NCI-H1930 (cell line): ENCODE results near the gene ST8SIA4.

Experiments used
- DNase-seq, 2 experiments: peaks; one replicate each; lab custom pipeline; 2025; lab: John Stamatoyannopoulos, UW

The ST8SIA4 gene, protein sequence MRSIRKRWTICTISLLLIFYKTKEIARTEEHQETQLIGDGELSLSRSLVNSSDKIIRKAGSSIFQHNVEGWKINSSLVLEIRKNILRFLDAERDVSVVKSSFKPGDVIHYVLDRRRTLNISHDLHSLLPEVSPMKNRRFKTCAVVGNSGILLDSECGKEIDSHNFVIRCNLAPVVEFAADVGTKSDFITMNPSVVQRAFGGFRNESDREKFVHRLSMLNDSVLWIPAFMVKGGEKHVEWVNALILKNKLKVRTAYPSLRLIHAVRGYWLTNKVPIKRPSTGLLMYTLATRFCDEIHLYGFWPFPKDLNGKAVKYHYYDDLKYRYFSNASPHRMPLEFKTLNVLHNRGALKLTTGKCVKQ

DNA sequence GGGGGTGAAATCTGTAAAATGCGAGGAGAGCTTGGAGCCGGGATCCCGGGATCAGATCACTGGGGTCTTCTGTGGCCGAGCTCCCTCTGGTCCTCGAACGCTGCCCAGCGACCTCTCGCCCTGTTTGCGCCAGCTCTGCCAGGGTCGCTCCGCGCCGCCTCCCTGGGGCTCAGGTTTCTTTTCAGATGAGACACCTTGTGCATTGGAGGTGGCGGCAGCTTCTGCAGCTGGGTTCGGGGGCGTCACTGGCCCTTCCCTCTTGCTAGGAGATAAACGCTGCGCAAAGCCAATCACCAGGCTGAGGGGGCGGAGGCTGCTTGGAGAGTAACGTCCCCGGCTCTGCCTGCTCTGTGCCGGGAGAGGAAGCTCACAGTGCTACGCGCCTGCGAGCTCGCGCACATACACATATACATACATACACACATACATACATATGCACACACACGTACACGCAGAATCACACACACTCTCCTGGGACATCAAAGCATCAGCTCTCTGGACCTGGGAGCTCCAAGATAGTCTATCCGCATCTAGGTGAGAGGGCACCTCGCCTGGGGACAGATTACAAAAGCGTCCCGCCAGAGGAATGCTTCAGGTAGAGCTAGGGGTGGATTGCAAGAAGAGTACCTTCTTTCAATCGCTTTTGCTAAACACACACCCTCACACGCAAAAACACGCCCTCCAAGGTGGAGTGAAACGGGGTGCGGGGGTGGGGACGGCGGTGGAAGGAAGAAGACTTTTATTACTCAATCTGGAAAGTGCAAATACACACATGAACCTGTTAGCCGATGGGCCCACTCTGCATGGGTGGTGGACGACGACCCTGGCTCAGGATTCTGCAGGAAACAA is at the start of gene ST8SIA4:
Gene ST8SIA4 (minus strand): TSS at position 244 of the 849 bp plus-strand sequence. CDS start 327 bp downstream, outside the sequence.
- DNase-seq = peak; percentile 55 to 68

DNA sequence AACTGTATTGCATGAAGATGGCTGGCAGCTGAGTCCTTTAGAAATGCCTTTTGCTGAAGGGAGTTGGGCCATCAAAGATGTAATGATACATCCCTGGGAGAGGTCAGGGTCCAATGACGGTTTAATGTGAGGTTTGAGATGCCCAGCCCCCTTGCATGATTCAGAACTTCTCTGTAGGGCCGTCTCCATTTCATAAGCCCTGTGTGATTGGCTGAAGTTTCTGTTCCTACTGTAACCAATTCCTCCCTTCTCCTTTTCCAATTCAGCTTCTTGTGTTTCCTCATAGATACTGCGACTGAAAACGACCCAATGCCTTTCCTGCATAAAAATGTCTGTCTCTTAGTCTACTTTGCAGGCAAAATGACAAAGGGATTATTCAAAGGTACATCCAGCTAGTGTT is 47.9 kb upstream of the ST8SIA4 start:
- DNase-seq = no peak

DNA sequence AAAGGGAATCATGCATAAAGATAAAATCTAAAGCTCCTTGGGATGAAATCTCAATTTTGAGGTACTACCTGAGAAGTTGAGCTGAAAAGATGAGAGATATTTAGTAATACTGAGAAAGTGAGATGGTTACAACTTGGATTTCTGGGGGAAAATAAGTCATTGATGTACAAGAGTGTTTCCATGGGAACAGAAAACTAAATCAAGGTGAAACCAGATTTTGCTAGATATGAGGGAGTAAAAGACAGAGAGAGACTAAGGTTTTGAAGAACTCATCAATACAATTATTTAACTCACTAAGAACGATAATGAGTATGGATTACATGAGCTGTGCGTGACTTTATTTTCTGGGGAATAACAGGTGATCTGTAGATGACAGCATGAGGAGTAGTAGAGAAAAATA is 10.2 kb upstream of the ST8SIA4 start:
- no peak for DNase-seq

DNA sequence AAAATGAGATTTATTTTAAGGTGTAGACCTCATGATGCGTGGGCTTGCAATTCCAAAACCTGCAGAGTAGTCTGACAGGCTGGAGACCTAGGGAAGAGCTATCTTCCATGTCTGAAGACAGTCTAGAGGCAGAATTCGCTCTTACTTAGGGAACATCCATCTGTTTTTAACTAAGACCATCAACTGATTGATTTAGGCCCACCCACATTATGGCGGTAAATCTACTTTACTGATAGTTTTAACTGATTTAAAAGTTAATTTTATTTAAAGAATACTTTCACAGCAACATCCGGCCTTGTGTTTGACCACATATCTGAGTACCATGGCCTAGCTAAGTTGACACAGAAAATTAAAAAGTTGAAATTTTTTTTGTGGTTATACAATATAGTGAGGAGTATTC is 6.0 kb upstream of the ST8SIA4 start:
- no peak for DNase-seq

DNA sequence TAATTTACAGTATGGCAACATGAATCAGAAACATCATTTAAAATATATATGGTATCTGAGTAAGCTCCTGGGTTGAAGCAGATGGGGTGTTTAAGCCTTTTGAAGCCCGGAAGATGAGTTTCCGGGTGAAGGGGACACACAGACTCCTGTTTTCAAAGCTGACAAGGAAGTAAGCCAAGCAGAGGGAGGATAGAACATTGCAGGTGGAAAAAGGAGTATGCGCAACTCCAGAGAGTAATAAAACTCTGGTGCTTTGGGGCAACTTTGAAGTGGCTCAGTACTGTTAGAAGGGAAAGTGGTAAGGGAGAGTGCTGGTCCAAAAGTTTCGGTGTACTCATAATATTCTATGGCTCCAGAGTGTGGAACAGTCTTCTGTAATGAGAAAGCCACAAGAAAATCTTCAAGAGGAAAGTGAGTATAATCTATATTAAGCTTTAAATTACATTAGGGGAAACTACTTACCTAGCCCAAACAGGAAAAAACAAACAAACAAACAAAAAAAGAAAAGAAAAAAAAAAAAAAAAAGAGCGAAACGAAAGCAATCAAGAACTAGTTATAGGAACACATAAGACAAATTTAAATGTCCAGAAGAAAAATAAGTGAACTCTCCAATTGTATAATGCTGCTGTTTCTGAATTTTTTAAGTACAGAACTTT is 2.3 kb upstream of the ST8SIA4 start:
- DNase-seq = no peak

DNA sequence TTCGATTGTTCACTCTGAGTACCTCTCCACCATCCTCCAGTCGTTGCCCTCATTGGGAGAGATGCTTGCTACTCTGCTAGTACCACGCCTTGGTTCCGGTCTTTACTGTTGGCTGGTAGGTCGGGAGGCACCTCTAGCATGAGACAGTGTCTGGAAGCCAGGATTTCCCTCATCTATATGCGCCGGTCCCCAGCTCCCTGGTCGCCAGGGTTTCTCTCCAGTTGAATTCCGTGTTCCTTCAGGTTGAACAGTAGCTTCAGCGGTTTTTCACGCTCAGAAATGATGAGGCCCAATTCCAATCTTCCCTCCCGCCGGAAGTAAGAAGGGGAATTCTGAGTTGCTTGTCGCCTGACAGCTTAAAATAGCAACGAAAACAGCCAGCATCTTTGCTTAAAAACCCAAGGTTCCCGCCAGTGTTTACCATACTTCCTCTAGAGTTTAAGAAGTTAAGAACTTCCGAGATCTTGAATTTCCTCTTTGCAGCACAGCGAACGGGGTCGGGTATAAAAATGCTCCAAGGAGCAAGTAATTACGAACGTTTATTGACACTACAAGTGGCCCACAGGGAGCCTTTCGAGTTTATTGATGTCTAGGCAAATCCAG is 1.3 kb upstream of the ST8SIA4 start:
- DNase-seq = no peak

DNA sequence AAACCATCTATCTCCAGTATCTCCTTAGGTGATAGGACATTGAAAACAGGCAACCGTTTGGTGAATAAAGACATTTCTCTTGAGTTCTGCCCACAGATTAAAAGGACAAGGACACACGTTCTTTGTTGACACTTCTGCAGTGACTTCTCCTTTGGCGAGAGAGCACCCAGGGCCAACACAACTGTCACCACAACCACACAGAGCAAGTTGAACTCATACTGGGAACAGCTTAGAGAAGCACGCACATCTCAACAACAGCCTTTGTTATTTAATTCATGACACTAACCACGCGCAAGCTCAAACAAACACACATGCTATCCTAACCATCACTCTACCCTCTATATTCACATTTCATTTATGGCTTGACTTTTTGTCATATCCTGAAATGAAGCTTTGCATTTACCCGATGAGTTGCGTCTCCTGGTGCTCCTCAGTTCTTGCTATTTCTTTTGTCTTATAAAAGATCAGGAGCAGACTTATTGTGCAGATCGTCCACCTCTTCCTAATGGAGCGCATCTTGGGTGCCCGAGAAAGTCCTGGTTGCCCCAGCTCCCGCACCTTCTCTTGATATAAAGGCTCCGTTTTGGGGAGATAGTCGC is 543 bp downstream of the ST8SIA4 start:
- no peak for DNase-seq

DNA sequence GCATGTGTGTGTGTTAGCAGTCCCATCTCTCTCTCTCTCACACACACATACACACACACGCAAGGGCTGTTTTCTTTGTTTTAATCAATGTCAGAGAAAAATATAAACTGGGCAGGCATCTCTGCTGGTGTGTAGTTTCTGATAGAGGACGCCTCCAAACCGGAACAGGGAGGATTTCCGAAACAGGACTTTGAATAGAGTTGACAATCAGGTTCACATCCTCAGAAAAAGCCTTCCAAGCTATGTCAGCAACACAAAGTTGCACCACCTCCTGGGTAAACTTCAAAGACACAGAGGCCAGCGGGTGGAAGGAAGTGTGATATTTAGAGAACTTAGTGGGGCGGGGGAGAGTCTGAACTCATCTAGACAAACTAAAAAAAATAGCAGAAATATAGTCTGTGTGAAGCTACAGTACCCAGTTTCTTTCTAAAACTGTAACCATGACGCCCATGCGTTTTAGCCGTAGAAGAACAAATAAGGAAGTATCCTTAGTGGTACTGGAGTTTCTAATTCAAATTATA is 1.2 kb downstream of the ST8SIA4 start:
- no peak for DNase-seq

DNA sequence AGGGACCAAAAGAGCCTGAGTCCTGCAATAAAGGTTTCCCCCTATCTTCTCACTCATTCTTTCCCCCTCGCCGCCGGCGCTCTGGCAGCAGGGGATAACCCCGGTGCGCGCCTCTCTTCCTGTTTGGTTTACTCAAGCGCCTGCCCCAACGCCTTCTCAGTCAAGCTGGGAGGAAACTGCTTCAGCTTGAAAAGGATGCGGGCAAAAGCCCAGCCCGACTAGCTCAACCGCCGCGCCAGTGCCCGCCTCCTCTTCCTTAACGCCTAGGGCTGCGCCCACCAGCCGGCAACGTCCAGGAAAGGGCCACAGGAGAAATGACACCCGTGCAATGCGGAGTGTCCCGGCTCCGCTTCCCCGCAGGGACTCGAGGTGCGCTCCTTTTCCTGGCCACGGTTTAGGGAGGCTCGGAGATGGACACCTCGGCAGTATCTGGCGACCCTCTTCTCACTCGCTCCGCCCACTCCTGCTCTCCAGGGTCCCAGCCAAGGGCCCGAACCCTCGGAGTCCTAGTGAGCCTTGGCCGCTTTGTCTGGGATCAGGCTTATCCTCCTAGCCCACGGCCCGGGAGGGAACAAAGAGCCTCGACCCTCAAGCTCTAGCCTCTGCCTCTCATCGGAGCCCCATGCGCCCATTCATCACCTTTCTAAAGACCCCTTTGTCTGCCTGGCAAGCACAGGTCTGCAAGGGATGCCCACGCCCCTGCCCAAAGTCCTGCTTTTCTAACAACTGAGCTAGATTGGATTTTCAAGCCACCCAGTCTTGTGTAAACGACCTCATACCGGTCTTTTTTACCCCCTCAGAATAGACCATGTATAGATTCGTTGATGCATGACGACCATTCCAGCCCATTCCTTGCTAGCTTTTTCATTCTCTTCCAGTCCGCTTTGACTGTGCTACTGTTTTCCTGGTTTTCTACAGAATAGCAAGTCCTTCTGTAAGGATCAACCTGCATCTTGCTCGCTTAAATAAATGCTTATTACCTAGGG is 2.0 kb downstream of the ST8SIA4 start:
- DNase-seq = peak in 1 of 2 experiments; percentile 15

DNA sequence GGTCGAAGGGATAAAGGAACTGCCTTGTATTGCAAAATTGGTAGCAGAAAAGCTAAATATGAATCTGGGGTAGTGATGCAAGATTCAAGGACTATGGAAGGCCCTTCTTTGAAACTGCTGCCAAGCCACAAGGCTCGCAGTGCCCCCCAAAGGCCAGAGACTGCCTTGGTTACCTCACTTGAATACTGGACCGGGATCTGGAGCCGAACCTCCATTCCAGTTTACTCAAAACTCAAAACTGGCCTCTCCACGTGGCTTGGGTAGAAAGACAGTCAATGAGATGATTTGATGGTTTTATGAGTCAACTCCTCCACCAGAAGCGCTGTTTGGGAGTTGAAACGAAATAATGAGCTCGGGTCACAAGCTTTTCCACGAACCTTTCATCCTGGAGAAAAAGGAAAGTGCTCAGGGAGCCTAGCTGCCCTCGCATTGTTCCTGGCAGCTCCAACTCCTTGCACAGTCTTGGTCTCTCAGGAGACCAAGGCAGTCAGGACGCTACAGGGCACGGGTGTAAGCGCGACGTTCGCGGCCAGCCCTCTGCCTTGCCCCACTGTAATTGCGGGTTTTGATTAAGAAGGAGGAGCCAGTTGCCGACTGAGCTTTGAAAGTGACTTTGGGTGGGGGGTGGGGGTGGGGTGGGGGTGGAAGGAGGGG is 2.8 kb downstream of the ST8SIA4 start:
- peak in 1 of 2 experiments; percentile 5 for DNase-seq

DNA sequence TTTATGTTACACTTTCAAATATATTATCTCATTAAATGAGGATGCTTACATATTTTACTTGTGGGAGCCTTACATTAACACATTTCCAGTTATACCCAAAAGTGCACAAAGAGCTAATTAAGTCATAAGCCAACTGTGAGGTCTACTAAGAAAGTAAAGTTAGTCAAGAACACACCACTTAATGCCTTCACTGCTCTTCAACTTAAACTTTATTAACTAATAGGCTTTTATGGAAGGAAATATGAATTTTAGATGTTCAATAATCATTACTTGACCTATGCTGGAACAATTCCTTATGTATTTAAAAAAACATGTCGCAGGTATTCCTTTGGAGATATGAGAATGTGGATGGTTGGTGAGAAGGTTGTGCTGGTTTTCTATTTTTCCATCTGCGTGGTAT is 3.4 kb downstream of the ST8SIA4 start:
- DNase-seq = no peak

DNA sequence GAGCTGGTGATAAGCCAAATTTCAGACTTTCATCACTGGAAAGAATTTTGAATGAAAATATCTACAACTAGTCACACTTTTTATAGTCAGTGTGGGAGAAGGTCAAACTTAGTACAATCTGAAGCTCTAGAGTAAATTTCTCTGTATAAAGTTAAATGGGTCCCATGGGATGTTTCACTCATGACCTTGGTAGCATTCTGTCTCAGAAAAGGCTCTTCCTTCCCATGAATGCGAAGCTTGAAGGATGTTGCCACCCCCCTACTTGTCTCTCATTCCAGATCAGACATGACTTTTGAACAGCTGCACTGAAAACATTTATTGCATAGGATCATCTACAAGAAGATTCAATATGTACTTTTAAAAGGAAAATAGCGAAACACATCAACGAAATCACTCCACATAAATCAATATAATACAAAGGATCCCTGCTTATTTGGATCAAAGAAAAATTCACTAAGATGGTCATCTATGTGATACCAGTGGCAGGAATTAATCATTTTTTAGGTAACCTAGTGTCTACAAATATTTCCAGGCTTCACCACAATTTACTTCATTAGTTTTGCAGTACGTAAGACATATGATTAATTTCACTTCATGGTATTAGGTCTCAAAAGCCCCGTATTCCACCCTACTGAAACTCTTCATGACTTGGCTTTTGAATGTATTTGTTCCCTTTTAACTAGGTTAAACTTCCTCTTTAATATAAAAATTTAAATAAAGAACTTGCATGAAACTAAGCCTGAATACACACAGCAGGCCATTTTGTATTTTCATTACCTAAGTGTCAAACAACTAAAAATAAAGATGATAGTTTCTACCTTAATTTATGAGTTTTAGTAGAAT is 4.4 kb downstream of the ST8SIA4 start:
- no peak for DNase-seq

DNA sequence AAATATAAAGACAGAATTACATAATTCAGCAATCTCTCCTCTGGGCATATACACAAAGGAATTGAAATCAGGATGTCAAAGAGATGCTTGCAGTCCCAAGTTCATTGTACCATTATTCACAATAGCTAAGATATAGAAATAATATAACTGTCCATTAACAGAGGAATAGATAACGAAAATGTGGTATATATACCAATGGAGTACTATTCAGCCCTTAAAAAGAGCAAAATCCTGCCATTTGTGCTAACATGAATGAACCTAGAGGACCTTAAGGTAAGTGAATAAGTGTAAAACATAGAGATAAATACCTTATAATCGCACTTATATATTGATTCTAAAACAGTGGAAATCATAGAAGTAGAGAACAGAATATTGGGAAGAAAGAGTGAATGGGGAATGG is 7.0 kb downstream of the ST8SIA4 start:
- no peak for DNase-seq

DNA sequence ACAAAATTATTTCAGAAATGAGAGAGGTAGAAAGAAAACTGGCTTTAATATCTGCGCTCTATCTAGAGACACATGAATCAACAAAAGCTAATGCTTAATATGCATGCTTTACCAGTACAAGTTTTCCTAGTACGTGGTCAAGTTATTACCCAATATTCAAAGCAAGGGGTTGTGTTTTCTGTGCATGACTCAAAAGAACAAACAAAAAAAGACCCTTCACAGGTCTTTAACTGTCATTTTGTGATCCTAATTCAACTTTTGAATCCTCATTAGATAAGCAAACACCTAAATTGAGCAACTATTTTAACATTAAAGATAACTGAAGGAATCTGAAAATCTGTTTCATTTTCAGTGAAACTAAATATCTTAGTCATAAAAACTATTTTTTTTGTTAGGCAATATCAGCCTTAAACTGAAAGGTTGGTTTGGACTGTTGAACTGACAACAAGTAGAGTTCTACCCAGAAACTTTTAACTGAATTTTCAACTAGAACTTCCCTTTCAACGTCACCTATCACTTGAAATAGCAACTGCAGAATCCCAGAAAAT is 12.5 kb downstream of the ST8SIA4 start:
- DNase-seq = no peak

DNA sequence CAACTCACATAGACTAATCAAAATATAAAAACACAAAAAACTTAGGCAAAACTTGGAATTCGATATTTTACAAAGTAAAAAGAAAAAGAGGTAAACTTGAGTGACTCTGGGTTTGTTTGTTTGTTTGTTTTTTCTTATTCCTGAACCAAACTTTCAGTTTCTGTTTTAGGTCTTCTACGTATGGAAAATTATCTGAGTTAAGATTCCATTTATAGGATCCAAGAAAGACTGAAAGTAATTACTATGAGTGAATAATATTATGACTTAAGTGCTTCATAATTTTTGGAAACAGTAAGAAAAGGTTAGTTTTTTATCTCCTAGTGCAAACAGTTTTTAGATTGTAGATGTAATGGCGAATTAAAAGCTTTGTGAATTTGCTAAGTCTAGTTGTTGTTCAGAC is 13.2 kb downstream of the ST8SIA4 start:
- DNase-seq = no peak

DNA sequence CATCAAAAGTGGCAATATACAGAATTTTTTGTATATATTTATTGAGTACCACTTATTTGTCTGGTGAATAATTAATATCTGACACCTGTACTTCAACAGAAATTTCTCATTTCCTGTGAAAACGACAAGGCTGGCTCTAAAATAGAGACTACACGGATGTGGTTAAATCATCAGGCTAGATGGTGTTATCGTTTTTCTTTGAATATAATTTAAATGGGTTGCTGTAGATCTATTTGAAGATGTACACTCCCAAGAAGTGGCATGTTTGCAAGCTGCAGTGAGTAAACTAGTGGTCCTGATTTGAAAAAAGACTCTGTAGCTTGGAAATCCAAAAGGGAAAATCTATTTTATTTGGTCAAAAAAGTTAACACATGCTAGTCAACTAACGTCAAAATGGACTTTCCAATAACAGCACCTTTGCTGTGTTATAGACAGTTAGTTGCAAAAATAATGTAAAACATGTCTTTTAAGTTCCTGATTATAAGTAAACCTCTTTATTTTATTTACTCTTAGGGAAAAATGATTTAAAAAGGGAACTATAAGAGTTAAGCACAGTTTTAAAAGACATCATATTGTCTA is 13.8 kb downstream of the ST8SIA4 start:
- no peak for DNase-seq

DNA sequence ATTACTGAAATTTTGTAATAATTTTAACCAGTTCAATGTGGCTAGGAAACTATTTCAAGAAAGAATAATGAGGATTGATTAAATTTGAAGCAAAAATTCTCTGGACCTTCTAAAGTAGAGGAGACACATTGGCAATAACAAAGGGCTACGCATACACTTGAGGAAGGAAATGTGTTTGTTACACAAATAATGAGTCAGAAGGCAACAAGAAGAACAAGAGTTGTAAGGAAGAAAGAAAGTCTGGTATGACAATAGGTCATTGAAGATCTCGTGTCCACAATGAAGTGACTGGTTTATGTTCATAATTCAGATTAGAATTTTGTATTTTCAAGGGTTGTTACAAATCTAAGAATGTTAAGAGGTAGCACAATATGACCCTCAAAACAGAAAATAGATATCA is 25.8 kb downstream of the ST8SIA4 start:
- DNase-seq = no peak
